ENCODE results near the gene MPP1.
"Not testable (repeated sequence)": the region's sequence is repeated elsewhere in the genome, so short reads cannot be mapped to it uniquely, and the experiment has no call there.

Gene MPP1

DNA sequence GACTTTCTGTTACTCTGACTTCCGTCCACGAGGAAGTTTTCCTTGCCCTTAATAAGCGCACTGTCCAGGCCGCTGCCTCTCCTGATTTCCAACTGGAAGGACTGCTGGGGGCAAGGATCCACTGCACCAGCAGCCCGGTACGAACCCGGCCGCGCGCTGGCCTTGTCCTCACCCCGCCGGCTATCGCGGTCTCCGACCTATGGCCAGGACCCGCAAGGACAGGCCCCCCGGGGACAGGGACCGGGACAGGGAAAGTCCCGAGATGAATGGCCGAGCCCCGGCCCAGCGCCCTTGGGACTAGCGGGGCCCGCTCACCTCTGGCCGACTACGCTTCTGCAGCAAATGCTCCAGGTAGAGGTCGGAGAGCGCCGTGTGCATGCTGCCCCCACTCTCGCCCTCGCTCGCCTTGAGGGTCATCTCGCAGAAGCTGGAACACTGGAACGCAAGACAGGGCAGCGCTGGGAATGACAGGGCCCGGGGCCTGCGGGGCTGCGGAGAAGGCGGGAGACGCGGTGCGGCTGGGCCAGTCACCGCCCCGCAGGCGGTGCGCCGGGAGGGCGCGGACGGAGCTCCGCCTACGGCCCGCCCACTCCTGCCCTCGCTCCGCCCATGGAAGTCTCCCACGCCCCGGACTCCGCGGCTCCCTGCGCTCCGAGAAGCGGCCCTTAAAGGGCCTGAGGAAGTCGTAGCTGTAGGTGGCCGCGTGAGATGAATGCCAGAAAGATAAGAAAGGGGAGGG is at the start of gene MPP1:
Gene MPP1 (minus strand): TSS at position 529 of the 739 bp plus-strand sequence. CDS start 112 bp downstream, at position 417.
- DNase-seq: peak; percentile 43

DNA sequence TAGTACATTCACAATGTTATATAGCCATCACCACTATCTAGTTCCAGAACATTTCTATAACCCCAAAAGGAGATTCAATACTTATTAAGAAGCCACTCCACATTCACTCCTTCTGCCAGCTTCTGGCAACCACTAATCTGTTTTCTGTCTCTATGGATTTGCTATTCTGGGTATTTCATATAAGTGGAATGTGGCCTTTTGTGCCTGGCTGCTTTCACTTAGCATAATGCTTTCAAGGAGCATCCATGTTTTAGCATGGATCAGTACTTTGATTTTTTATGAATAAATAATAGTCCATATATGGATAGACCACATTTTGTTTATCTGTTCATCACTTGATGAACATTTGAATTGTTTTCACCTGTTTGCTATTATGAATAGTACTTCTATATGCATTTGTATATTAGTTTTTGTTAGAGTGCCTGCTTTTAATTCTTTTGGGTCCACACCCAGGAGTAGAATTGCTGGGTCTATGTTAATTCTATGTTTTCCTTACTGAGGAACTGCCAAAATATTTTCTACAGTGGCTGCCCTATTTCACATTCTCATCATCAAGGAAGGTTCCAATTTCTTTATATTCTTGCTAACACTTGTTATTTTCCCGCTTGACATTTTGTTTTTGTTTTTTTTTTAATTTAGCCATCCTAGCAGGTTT is 45.8 kb upstream of the MPP1 start:
- DNase-seq: no peak

DNA sequence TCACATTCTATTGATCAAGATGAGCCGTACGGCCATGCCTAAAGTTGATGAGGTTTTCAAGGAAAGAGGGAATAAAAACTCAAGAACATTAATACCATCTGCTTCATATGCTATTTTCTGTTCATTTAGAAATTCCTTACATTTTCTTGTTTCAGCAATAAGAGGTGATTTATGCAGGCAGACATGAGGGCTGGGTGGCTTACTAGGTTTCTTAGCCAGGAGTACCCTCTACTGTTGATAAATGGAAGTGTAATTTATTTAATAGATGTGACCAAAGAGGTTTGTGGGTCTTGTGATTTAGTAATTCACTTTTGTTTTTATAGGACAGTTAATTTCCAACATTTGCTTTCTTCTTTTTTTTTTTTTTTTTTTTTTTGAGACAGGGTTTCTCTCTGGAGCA is 35.6 kb upstream of the MPP1 start:
- peak; percentile 54 for DNase-seq

GRCh38 chrX:154836163-154836562 is 30.9 kb upstream of the MPP1 start:
- no peak for DNase-seq

GRCh38 chrX:154834562-154834961 is 29.3 kb upstream of the MPP1 start, which contains the start of gene SMIM9:
TSS of gene SMIM9 (minus strand) at chrX:154834662. CDS start at chrX:154830856, 3,806 bp downstream.
- no peak for DNase-seq

DNA sequence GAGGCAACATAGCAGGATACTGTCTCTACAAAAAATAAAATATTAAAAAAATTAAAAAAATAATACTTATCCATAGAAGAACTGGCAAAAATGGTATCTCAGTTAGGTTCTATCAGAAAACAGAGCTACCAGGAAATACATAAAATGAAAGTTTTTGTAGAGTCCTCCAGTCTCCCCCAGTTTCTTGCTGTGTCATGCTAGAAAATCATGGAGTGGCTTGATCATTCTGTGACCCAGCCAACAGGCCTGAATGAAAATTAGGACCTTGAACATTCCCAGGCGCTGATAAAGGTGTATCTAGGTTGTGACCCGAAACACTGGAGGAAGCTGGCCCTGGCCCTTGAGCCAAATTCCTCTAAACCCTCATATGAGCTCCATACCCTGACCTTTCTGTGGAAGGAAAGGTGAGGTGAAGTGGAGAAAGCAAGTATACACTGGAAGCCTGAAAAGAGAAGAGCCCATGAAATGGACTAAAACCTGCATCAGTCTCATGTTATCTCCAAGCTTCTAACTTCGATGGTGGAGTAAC is 28.5 kb upstream of the MPP1 start:
- DNase-seq: no peak

GRCh38 chrX:154829926-154830442 is 24.7 kb upstream of the MPP1 start:
- DNase-seq: no peak

DNA sequence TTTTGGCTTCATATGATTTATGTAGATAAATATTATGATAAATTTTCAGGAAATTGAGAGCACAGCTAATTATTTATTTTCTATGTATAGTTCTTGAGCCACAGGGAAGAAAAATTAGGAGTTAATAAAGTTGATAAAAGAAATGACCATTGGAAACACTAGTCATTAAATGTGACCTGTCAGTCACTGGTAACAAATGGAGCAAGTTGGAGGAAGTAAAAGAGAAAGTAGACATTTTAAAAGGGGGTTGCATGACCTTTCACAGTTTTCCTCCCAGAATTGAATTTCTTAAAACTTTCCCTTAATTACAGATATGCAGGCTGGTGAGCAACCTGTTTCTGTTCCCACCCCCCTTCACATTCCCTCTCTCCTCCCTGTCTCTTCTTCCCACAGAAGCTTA is 23.8 kb upstream of the MPP1 start:
- DNase-seq: no peak

DNA sequence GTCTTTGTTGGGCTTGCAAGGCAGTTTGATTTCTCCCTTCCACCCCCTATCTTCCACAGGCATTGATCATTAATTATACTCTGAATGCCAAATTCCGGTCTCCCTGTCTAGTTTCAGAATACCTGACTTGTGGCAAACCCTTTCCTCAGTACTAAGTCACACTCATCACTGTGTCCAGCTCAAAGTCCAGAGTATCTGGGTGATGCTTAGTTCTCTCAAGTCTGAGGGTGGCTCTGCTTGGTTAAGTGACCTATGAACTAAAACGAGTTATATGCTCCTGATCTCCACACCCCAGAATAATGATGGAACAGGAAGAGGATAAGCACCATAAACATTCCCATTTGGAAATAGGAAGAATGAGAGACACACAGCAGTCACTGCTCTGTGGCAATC is 22.7 kb upstream of the MPP1 start:
- DNase-seq: no peak

DNA sequence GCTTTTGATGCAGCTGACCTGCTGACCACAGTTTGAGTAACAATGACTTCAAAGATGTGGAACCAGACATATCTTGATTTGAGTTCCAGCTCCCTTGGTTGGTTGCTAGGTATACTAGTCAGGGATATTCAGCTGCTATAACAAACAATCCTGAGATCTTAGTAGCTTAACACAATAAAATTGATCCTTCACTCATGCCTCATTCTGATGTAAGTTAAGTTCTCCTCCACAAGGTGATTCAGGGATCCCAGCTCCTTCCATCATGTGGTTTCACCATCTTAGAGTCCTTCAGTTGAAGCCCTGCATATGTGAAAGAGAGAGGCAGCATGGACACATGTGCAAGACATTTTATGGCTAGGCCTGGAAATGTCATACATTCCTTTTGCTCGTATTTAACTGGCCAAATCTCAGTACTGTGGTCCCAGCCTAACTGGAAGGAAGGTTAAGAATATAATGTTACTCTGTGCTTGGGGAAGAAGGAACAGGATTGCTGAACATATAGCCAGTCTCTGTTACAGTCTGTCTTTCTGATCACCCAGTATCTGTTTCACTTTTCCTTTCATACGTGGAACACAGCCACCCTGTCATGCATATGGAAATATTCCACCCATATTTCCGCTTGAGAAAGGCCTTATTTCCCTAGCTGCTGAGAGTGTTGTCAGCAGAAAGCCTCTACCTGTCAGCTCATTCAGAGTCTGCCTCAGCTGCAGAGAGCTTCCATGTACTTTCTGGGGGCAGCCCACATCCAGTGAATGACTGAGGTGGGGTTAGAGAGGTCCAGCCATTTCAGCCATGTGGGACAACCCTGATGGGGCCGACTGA is 22.1 kb upstream of the MPP1 start:
- DNase-seq: no peak

GRCh38 chrX:154825586-154825985 is 20.3 kb upstream of the MPP1 start:
- not testable (repeated sequence) for DNase-seq

DNA sequence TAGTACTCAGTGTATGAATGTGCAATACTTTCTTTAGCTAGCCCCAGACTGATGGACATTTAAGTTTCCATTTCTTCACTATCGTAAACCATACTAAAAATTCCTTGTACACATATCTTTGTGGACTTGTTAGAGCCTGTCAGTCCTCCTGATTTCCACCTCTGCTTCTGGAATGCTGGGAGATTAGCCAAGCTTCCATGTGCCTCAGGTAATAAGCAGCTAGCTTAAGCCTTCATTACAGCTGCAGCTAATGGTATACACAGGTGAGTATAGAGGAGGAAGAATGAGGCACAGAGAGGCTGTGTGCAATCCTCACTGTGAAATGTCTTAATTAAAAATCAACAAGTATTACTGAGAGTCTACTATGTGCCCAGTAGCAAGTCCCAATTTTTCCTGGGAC is 19.4 kb upstream of the MPP1 start:
- no peak for DNase-seq

DNA sequence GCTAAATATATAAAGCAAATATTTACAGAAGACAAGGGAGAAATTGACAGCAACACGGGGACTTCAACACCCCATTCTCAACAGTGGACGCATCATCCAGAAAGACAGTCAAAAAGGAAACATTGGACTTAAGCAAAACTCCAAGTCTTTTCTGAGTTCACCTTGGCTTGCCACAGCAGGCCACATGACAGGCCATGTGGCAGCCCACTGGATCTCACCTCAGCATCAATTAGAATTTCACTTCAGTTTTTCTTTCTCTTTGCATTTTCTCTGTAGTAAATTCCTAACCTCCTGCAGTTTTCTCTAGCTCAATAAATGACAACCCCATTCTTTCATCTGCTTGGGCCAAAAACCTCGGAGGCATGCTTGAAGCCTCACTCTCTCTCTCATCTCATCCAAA is 16.7 kb upstream of the MPP1 start:
- no peak for DNase-seq

- DNase-seq: no peak
Observed at GRCh38 chrX:154821523-154821922, 16.2 kb upstream of the MPP1 start.

DNA sequence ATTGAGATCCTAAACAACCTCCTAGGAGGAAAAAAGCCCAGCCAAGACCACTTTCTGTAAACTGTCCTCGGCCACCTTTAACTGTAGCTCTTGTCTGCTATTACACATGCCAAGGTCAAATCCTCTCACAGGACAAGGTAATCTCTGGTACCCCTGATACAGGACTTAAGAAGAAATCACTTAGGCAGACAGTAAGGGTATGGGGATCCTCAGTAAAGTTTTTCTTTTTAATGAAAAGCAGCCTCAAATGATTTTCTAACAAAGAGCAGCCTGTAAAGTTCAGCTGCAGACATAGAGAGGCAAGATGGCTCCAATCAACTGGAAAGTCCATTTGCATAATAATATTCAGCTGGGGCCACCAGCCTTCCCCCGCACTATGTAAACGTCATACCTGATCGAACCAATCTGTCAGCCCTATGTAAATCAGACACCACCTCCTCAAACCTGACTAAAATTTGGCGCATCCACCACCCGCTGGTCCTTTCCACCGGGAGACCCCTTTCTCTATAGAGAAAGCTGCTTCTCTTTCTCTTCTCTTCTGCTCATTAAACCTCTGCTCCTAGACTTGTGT is 14.6 kb upstream of the MPP1 start:
- DNase-seq: no peak

GRCh38 chrX:154818916-154819770 is 13.9 kb upstream of the MPP1 start:
- DNase-seq: no peak

DNA sequence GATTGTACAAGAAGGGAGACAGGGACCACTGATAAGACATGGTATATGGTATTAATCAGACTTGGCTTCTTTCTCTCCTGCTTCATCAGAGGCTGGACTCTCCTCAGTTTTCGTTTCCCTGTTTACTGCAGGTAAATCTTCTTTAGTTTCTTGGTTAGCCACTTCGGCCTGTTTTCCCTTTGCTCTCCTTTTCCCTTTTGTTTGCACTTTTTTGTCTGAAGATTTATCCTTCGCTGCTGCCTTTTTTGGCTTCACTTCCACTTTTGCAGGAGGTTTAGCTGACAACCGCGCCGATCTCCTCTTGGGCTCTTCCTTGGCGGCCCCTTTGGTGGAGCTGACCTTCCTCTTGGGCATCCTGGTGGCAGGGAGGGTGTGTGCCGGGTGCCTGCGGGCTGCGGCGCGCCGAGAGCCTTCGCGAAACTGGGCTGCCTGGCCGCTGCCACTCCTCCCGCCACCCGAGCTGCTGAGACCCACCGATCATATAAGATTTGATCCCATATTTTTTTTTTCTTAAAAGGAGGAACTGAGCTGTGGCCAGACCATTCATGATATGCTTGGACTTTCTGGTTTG is 11.8 kb upstream of the MPP1 start:
- DNase-seq: not testable (repeated sequence)

DNA sequence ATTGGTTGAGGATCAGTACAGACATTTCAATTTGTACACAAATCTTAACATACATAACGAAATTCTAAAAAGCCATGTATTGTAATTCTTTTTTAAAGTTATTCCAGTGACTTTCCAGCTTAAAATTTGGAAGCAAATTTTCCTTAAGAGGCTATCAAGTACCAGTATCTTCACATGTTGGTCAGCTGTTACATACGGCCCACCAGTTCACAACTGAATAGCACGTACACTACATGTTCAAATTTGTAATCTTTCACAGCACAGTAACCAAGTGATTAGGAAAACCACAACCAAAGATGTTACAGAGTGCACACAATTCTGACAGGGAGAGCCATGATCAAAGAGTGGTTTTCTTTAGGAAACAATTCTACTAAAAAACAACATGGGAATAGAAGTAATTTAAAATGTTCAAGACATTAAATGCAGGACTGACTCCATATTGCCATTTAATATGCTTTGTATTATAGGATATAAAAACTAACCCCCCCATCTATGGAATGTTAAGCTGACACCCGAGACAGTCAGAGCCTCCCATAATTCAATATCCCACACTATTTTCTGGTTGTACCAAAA is 11.1 kb upstream of the MPP1 start:
- DNase-seq: not testable (repeated sequence)

DNA sequence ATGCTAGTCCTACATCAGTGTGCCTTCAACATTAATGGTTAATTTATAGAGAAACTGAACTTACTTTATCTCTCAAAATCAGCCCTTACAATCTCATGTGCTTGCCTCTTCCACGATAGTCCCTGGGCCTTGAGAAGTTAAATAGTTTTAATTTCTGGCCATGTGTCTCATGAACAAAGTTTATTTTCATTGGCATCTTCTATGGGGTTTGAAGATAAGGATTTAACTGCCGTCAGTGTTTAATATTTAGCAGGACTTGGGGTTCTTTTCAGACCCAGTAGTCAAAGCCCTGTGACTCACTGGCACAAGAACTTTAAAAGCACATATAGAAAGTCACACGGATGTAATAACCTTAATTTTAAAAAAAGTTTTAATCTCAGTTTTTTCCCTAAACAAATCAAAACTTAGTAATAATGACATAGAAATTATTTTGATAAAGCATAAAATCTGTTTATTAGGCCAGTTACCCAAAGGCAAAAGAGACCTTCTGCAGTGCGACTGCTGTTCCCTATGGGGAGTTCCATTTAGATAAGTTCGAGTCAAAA is 10.1 kb upstream of the MPP1 start:
- no peak for DNase-seq

- DNase-seq: no peak
Observed at GRCh38 chrX:154813801-154814200, 8.5 kb upstream of the MPP1 start.

Data from NCI-H748 treated with DMSO at 0.1 percent for 48 hours (cell line).